Inferior parietal cortex (tissue), 1 donor: ENCODE data around the gene PRPH.
"Not testable (repeated sequence)": the region's sequence is repeated elsewhere in the genome, so short reads cannot be mapped to it uniquely, and the experiment has no call there.

ENCODE experiments used
- DNase-seq: peaks from one replicate; pipeline ENCODE4 v3.0.0-alpha.2; 2016; ENCODE audit errors: extremely low spot score

Gene PRPH

GRCh38 chr12:49276304-49277290 is 18.4 kb upstream of the PRPH start:
- no peak for DNase-seq

- DNase-seq: no peak
These were observed 17.5 kb upstream of the PRPH start for GRCh38 chr12:49277466-49277865.

- DNase-seq: peak; percentile 8
These were observed 15.2 kb upstream of the PRPH start for GRCh38 chr12:49279706-49280159.

- not testable (repeated sequence) for DNase-seq
These were observed 14.4 kb upstream of the PRPH start for GRCh38 chr12:49280545-49280944.

GRCh38 chr12:49282302-49282701 is 12.6 kb upstream of the PRPH start:
- no peak for DNase-seq

- DNase-seq: not testable (repeated sequence)
These were observed 12.1 kb upstream of the PRPH start for GRCh38 chr12:49282740-49283375.

GRCh38 chr12:49283541-49284429 is 11.2 kb upstream of the PRPH start:
- no peak for DNase-seq

GRCh38 chr12:49284672-49285071 is 10.3 kb upstream of the PRPH start:
- no peak for DNase-seq

- DNase-seq: no peak
These were observed 7.1 kb upstream of the PRPH start for GRCh38 chr12:49287876-49288275.

- DNase-seq: peak; percentile 79
These were observed 6.5 kb upstream of the PRPH start for GRCh38 chr12:49288412-49288853.

- no peak for DNase-seq
These were observed 5.9 kb upstream of the PRPH start for GRCh38 chr12:49288922-49289555.

- no peak for DNase-seq
These were observed 2.3 kb upstream of the PRPH start for GRCh38 chr12:49292729-49293055.

- no peak for DNase-seq
These were observed 1.6 kb upstream of the PRPH start for GRCh38 chr12:49293056-49293956.

- DNase-seq: no peak
These were observed 702 bp upstream of the PRPH start for GRCh38 chr12:49294086-49294803.

- no peak for DNase-seq
These were observed 204 bp upstream of the PRPH start for GRCh38 chr12:49294804-49295081.

GRCh38 chr12:49296034-49296835 is 1.3 kb downstream of the PRPH start:
- DNase-seq: no peak

GRCh38 chr12:49296836-49297694 is 2.1 kb downstream of the PRPH start:
- DNase-seq: no peak

GRCh38 chr12:49297695-49298060 is 2.7 kb downstream of the PRPH start:
- DNase-seq: no peak
